Hepatocyte (in vitro differentiated cells): ENCODE data around the gene ZNF674.
"Not testable (repeated sequence)": the region's sequence is repeated elsewhere in the genome, so short reads cannot be mapped to it uniquely, and the experiment has no call there.

ENCODE experiments used
- CTCF ChIP-seq: fragments of 200-600 bp; sonication (generic); IDR thresholded peaks from 2 replicates; pipeline ENCODE4 v1.5.1; 2016; ENCODE audit warnings: antibody characterized with exemption, mild to moderate bottlenecking; ENCODE audit not compliant: poor library complexity
- EZH2phosphoT487 ChIP-seq: fragments of 200-600 bp; sonication (generic); IDR thresholded peaks from one replicate; pipeline ENCODE4 v1.6.1; 2018; ENCODE audit warnings: antibody characterized with exemption, mild to moderate bottlenecking, low read depth, moderate library complexity; ENCODE audit not compliant: unreplicated experiment, severe bottlenecking

GRCh38 chrX:46460801-46461659 is 84.2 kb downstream of the ZNF674 start:
- TF ChIP-seq CTCF, EZH2phosphoT487: not testable (repeated sequence)
